Measurements from ENCODE around the gene SH3GL1. TPM values are rescaled to one million over a fixed set of nuclear protein-coding genes. Genes with fewer than 3 reads are reported as not detected.

The SH3GL1 gene
- total and polyA plus RNA-seq, 10 donors: 26.1 to 77.4 (median 42.1) TPM

DNA sequence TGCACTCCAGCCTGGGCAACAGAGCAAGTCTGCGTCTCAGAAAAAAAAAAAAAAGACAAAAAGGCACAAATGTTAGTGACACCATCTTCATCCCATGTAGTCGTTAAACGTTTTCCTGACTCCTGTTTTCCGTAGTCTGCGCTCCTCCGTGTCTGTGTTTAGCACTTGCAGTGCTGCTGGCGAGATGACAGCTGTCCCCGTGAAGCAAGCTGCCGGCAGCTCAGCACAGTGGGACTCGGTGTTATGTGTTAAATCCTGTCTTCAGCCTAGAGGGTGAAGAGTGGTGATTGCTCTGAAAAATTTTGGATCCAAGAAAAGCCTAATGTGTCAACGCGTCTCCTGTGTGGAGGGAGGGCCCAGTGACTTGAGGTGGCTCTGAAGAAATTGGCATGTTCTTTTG is 38.9 kb upstream of the SH3GL1 start:
- Histone ChIP-seq H3K27me3 (replicated peaks in 1 of 7) (no peaks in the 10 kb centered on the region), H3K27ac (no peak overlapping the region), H3K9me3 (no peaks in the 10 kb centered on the region), H3K4me3 (no peak overlapping the region), H3K36me3 (peaks cover 0 to 81% (median 11%) of the 10 kb centered on the region in 6 donors), H3K4me1 (peaks cover 0 to 10% (median 3%) of the 10 kb centered on the region in 6 donors)
- intact Hi-C loops (cut with DNase I; ENCODE audit: low total_unique reads): no loop called here
- no peak for DNase-seq
- 89 to 94% (median 93%) methylated on average over 12 of the region's 12 CpGs for WGBS, 5 donors
- TF ChIP-seq POLR2A (IDR thresholded peaks at IDR 0.05): no peak
- TF ChIP-seq CTCF (IDR thresholded peaks at IDR 0.05 in 8 of 11, conservative IDR thresholded peaks at IDR 0.05 in 3 of 11): no peak
- TF ChIP-seq POLR2AphosphoS5 (IDR thresholded peaks at IDR 0.05): no peak

GRCh38 chr19:4437103-4437502 is 36.8 kb upstream of the SH3GL1 start:
- Histone ChIP-seq H3K36me3 (peaks cover 0 to 87% (median 13%) of the 10 kb centered on the region in 6 donors), H3K27ac (no peak overlapping the region), H3K4me3 (no peak overlapping the region), H3K9me3 (no peaks in the 10 kb centered on the region), H3K4me1 (peaks cover 0 to 12% (median 8%) of the 10 kb centered on the region in 6 donors), H3K27me3 (replicated peaks in 1 of 7) (no peaks in the 10 kb centered on the region)
- DNase-seq: no peak
- intact Hi-C loops (cut with DNase I; ENCODE audit: low total_unique reads): no loop called here
- TF ChIP-seq CTCF (IDR thresholded peaks at IDR 0.05 in 8 of 11, conservative IDR thresholded peaks at IDR 0.05 in 3 of 11): no peak
- no peak for TF ChIP-seq POLR2AphosphoS5 (IDR thresholded peaks at IDR 0.05)
- no peak for TF ChIP-seq POLR2A (IDR thresholded peaks at IDR 0.05)
- WGBS, 5 donors: 96 to 100% (median 97%) methylated on average over 10 of the region's 10 CpGs

- 91 to 96% (median 93%) methylated on average over 7 of the region's 7 CpGs for WGBS, 5 donors
- H3K27ac ChIP-seq: no peak overlapping the region
Measured at GRCh38 chr19:4436231-4436630, 35.9 kb upstream of the SH3GL1 start.

DNA sequence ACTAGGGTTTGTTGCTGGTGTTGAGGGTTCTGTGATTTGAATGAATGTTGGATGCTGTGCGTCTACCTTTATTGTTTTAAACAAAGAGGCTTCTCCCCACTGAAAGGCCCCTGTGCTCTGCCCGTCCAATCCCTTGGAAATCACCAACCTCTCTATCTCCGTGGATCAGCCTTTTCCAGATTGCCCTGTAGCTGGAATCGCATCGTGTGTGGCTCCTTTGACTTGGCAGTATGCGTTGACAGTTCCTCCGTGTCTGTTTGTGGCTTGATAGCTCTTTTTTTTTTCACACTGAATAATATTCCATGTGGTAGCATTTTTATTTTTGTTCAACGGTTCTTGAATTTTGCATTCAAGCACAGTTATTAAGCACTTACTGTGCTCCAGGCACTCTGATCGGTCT is 34.0 kb upstream of the SH3GL1 start:
- peaks cover 0 to 96% (median 21%) of the 10 kb centered on the region in 6 donors for H3K36me3 ChIP-seq
- H3K27me3 ChIP-seq (replicated peaks in 1 of 7): no peaks in the 10 kb centered on the region
- H3K4me1 ChIP-seq: peaks cover 2 to 34% (median 24%) of the 10 kb centered on the region in 6 donors
- WGBS, 5 donors: 94 to 97% (median 94%) methylated on average over 9 of the region's 9 CpGs
- no peak overlapping the region for H3K27ac ChIP-seq
- DNase-seq: no peak
- H3K4me3 ChIP-seq: no peak overlapping the region
- TF ChIP-seq POLR2AphosphoS5 (IDR thresholded peaks at IDR 0.05) (no peak), CTCF (IDR thresholded peaks at IDR 0.05 in 8 of 11, conservative IDR thresholded peaks at IDR 0.05 in 3 of 11) (no peak), POLR2A (IDR thresholded peaks at IDR 0.05) (no peak)
- H3K9me3 ChIP-seq: no peaks in the 10 kb centered on the region
- intact Hi-C loops (cut with DNase I; ENCODE audit: low total_unique reads): no loop called here

More at GRCh38 chr19:4436231-4436630, 35.9 kb upstream of the SH3GL1 start:
- Histone ChIP-seq H3K36me3 (peaks cover 0 to 96% (median 13%) of the 10 kb centered on the region in 6 donors), H3K27me3 (replicated peaks in 1 of 7) (no peaks in the 10 kb centered on the region), H3K4me1 (peaks cover 0 to 21% (median 16%) of the 10 kb centered on the region in 6 donors), H3K9me3 (no peaks in the 10 kb centered on the region), H3K4me3 (no peak overlapping the region)
- DNase-seq: no peak
- intact Hi-C loops (cut with DNase I; ENCODE audit: low total_unique reads): no loop called here
- no peak for TF ChIP-seq CTCF (IDR thresholded peaks at IDR 0.05 in 8 of 11, conservative IDR thresholded peaks at IDR 0.05 in 3 of 11)
- no peak for TF ChIP-seq POLR2A (IDR thresholded peaks at IDR 0.05)
- TF ChIP-seq POLR2AphosphoS5 (IDR thresholded peaks at IDR 0.05): no peak

All from spleen (tissue), 11 donors.